CD4-positive, alpha-beta T cell treated with Interleukin-21 for 1 hour (primary cell): ENCODE measurements around the gene ACTN3.
"Not testable (repeated sequence)": the region's sequence is repeated elsewhere in the genome, so short reads cannot be mapped to it uniquely, and the experiment has no call there.

Experiments used
- DNase-seq: peaks from one replicate; pipeline ENCODE4 v3.0.0-alpha.2; 2020

Gene ACTN3

GRCh38 chr11:66546368-66546965, at the start of gene ACTN3:
ACTN3 (plus strand) TSS chr11:66546903; CDS start chr11:66546938, 35 bp downstream.
- peak; percentile 21 for DNase-seq

DNA sequence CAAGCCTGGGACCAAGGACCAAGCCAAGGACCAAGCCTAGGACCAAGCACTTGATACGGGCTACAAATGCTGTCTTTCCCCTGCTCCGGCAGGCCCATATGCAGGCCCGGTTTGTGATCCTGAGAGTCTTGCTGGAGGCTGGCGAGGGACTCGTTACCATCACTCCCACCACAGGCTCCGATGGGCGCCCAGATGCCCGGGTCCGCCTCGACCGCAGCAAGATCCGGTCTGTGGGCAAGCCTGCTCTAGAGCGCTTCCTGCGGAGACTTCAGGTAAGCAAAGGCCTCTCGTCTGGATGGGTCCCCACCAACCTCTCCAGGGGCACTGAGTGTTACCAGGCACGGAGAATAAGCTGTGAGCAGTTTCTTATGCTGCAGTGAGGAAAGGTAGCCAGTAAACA, 49.5 kb upstream of the ACTN3 start:
- no peak for DNase-seq

GRCh38 chr11:66498506-66498905, 48.2 kb upstream of the ACTN3 start:
- no peak for DNase-seq

GRCh38 chr11:66505276-66505816, 41.4 kb upstream of the ACTN3 start:
- no peak for DNase-seq

GRCh38 chr11:66509131-66509561, 37.6 kb upstream of the ACTN3 start:
- DNase-seq = no peak

DNA sequence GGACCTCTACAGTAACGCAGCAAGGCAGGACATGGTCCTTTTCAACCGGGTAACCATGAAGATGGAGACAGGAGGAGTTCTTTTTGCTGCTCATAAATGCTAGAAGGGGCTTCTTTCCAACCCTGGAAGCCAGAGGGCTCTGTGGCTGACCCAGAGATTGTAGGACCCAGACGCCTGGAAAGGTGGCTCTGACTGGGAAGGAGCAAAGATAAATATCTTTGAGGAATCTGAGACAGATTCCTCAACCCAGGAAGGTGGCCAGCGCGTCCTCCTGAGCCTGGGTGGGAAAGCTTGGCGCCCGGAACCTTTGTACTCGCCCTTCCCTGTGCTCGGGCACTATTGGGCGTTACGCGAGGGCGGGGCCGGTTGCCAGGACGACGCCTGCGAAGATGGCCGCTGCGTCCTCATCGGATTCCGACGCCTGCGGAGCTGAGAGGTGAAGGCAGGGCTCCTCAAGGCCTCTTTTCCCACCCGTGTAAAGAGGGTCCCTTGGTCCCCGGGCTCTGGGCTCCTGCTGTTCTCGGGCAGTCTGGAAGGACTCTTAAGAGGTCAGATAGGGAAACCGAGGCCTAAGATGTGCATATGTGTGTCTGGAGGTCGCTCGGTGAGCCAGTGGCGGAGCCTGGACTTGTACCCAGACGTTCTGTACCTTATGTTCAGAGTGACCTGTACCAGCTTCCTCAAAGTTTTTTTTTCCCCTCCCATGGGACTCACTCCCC, 36.3 kb upstream of the ACTN3 start, which contains the start of gene BBS1:
Gene BBS1, plus strand, starts transcription at position 365 of the 719 bp plus-strand sequence. Its CDS starts 25 bp downstream, at position 390.
- DNase-seq = peak; percentile 83

GRCh38 chr11:66510990-66511339, 35.7 kb upstream of the ACTN3 start:
- no peak for DNase-seq

DNA sequence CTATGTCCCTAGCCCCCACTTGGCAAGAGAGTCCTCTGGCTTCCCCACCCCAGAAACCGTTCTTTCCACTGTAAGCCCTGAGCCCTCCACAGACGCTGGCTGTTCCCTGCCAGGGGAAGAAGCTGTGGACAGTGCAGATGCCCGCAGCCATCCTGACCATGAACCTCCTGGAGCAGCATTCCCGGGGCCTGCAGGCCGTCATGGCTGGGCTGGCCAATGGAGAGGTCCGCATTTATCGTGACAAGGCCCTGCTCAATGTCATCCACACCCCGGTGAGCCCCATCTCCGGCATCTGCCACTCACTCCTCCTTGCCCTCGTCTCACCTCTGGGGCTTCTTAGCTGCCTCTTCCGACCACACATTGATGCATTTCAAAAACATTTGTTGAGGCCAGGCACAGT, 23.1 kb upstream of the ACTN3 start:
- DNase-seq = no peak

- no peak for DNase-seq
Measured at GRCh38 chr11:66524304-66525040, 22.2 kb upstream of the ACTN3 start.

DNA sequence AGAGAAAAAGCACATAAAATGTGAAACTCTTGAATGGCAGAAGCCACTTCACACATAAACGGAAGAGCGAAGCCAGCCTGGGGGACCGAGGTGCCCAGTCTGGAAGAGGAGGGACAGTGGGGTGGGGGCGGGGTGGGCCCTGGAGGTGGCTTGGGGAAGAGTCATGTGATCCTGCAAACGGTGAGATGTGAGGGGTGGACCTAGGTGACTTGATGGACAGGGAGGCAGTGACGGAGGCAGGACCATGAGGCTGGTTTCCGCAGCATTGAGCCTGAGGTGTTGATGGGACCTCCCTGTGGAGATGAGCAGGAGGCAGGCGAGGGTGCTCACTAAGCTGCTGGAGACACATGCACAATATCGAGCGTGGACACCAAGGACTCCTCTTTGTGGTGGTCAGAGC, 17.6 kb upstream of the ACTN3 start:
- DNase-seq = no peak

DNA sequence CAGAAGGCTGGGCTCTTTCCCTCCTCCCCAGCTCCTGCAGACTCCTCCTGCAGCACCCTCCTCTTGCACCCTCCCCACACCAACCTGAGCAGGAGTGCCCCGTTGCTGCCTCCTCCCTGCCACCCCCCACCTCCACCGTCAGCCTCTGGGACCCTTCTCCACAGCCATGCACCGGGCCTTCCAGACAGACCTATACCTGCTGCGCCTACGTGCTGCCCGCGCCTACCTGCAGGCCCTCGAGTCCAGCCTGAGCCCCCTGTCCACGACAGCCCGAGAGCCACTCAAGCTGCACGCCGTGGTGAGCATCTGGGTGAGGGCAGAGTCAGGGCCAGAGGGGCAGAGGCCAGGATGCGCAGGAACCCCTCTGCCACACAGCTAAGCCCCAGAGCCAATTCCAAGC, 17.0 kb upstream of the ACTN3 start:
- DNase-seq = no peak

- no peak for DNase-seq
Measured at GRCh38 chr11:66530927-66531709, 15.6 kb upstream of the ACTN3 start.

DNA sequence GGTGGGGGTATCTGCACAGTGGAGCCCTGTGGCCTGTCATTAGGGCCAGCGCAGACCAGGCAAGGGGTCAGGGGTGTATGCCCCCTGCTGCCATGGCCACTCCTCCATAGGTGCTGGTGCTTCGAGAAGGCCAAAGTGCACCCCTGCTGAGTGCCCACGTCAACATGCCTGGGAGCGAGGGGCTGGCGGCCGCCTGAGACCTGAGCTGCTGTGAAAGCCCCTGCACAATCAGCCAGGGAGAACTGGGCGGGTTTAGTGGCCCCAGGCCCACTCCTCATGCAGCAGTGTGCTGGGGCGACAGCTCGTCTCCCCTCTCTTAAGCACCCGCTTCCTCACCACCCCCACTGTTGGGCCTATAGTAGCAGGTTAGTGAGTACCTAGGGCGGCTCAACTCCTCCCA, 14.9 kb upstream of the ACTN3 start:
- no peak for DNase-seq

DNA sequence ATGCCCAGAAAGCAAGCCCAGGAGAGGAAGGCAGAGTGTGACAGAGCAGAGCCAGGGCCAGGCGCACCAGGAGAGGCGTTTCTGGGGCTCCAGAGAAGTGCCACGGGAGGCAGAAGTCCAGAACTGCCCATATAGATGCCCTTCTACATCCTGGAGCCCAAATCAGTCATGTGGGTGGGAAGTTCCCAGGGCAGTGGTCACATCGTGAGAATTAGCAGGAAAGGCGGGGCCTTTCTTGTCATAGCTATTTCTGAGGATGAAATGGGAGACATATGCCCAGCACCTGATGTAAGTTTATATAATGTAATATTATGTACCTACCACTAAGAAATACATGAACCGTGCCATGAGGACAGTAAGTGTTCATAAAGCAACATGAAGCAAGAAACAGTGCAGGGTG, 13.9 kb upstream of the ACTN3 start:
- DNase-seq = no peak

- DNase-seq = no peak
Measured at GRCh38 chr11:66539170-66539869, 7.4 kb upstream of the ACTN3 start.

DNA sequence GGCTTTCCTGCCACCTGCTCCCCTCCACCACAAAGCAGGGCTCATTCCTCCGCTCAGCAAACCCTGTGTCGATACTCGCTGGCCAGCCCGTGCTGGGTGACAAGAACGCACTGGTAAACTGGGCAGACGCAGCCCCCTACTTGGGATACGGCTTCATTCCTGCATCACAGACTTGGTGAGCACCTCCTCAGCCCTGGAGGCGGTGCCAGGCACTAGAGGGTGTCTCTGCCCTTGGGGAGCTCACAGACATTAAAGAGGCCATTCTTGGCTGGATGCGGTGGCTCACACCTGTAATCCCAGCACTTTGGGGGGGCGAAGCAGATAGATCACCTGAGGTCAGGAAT, 6.9 kb upstream of the ACTN3 start:
- DNase-seq = no peak

- not testable (repeated sequence) for DNase-seq
Measured at GRCh38 chr11:66540598-66540997, 6.1 kb upstream of the ACTN3 start.

GRCh38 chr11:66541892-66542291, 4.8 kb upstream of the ACTN3 start:
- DNase-seq = no peak

- DNase-seq = no peak
Measured at GRCh38 chr11:66542362-66542761, 4.3 kb upstream of the ACTN3 start.

- peak; percentile 82 for DNase-seq
Measured at GRCh38 chr11:66543263-66544107, 3.2 kb upstream of the ACTN3 start.

GRCh38 chr11:66544952-66545351, 1.8 kb upstream of the ACTN3 start:
- not testable (repeated sequence) for DNase-seq
